Tibial nerve (tissue), 4 donors: ENCODE data around the gene ALDH8A1.

Experiments used
- EP300 ChIP-seq, 2 donors: sonication (generic); formaldehyde crosslinking; IDR thresholded peaks; one replicate each; pipeline ENCODE4 v1.6.1; 2017; ENCODE audit warnings: antibody characterized with exemption in 2 of 2, mild to moderate bottlenecking in 1 of 2
- POLR2A ChIP-seq, 2 donors: fragments of 450-650 bp; IDR thresholded peaks; one replicate each; pipeline ENCODE4 v1.6.1; 2017; ENCODE audit warnings: antibody characterized with exemption in 2 of 2, mild to moderate bottlenecking in 2 of 2, moderate library complexity in 2 of 2
- TF ChIP-seq, protein P1 (sequence below), 5 experiments: fragments of 200-600 bp in 3 of 5; fragments of 450-650 bp in 2 of 5; sonication (generic) in 3 of 5; IDR thresholded peaks; one replicate each; pipeline ENCODE4 v1.5.1; 2016 to 2019; ENCODE audit warnings: antibody characterized with exemption in 5 of 5, mild to moderate bottlenecking in 3 of 5, moderate library complexity in 2 of 5

DNA sequence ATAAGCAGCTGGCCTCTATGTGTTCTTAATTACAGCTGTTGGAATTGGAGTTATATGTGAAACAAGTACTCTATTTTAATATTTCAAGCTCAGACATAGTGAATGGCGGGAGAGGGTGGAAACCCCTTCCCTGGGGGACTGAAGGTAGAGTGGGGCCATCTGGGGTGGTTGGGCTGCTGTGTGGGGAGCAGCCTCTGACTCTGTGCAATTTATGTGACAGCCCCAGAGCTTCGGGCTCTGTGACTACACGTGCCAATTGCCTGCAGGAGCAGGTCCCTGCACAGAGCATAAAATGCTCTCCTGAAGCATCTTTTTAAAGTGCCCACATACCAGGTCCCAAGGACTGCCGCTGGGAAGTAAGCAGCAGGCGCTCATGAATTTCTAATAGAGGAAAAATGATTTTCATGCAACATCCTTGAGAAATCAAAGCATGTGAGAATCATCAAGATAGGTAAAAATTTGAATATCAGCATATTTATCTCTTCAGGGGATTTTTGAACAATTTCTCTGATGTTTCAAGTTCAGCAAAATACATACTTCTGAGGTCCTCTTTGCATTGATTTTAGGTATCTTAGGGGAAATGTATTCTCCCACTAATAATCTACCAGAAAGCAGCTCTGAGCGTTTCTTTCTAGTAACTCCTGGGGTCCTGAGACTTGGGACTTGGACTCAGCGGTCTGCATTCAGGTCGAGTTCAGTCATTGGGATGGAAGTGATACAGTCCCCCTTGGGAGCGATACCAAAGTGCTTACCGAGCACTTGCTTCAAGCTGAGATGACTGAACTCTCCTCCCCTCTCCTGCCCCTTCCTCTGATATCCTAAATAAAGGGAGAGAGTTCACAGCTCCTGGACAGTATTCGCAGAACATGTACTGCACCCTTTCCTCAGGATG lies 40.0 kb downstream of the ALDH8A1 start:
- TF ChIP-seq, protein P1, sequence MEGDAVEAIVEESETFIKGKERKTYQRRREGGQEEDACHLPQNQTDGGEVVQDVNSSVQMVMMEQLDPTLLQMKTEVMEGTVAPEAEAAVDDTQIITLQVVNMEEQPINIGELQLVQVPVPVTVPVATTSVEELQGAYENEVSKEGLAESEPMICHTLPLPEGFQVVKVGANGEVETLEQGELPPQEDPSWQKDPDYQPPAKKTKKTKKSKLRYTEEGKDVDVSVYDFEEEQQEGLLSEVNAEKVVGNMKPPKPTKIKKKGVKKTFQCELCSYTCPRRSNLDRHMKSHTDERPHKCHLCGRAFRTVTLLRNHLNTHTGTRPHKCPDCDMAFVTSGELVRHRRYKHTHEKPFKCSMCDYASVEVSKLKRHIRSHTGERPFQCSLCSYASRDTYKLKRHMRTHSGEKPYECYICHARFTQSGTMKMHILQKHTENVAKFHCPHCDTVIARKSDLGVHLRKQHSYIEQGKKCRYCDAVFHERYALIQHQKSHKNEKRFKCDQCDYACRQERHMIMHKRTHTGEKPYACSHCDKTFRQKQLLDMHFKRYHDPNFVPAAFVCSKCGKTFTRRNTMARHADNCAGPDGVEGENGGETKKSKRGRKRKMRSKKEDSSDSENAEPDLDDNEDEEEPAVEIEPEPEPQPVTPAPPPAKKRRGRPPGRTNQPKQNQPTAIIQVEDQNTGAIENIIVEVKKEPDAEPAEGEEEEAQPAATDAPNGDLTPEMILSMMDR (IDR thresholded peaks at IDR 0.05) = no peak
- TF ChIP-seq EP300 (IDR thresholded peaks at IDR 0.05) (no peak), POLR2A (IDR thresholded peaks at IDR 0.05) (no peak)
